ENCODE results near the gene H3-3A.

DNA sequence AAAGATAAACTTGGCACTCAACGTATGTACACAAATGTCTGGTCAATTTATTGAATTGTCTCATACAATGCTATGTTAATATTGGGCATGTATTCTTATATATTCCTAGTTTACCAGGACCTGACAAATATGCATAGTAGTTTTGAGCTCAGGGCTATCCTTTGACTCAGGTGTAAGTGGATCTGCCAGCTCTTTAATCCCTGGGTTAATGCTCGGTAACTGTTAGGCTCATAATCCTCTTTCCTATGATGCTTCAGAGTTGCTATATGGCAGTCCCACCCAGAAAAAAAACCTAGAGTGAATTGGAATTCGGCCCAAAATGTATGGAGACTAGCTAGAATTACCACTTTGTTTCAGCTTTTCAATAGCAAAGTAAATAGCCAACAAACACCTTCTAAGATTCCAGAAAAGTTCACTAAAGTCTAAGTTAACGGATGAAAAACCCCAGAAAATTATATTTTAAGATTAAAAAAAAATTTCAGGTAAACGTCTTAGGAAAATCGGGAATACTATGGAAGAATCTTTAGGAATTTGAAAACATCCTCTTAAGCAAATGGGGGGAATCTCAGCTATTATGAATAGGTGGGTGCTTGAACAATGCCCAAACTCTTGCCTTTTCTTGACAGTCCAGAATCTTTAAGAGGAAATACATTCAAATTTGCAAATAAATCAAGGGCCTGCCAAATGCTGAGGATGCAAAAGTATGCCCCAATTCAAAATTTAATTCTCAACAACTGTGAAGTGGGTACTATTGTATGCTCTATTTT lies 10.9 kb downstream of the H3-3A start:
- TF ChIP-seq, protein P1, sequence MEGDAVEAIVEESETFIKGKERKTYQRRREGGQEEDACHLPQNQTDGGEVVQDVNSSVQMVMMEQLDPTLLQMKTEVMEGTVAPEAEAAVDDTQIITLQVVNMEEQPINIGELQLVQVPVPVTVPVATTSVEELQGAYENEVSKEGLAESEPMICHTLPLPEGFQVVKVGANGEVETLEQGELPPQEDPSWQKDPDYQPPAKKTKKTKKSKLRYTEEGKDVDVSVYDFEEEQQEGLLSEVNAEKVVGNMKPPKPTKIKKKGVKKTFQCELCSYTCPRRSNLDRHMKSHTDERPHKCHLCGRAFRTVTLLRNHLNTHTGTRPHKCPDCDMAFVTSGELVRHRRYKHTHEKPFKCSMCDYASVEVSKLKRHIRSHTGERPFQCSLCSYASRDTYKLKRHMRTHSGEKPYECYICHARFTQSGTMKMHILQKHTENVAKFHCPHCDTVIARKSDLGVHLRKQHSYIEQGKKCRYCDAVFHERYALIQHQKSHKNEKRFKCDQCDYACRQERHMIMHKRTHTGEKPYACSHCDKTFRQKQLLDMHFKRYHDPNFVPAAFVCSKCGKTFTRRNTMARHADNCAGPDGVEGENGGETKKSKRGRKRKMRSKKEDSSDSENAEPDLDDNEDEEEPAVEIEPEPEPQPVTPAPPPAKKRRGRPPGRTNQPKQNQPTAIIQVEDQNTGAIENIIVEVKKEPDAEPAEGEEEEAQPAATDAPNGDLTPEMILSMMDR (IDR thresholded peaks at IDR 0.05): no peak
- no peak for TF ChIP-seq POLR2AphosphoS5 (IDR thresholded peaks at IDR 0.05)
- TF ChIP-seq POLR2A (IDR thresholded peaks at IDR 0.05): no peak

All from suprapubic skin (tissue), 4 donors.